T-helper 17 cell (primary cell): ENCODE data around the gene UBE2J1. TPM values are rescaled to one million over a fixed set of nuclear protein-coding genes. Genes with fewer than 3 reads are reported as not detected.

Experiments
- ATAC-seq: fragments of 150-1000 bp; cut with Tn5 transposase; 2 replicates; pipeline ENCODE4 v1.10.0; 2021; ENCODE audit warnings: mild to moderate bottlenecking, moderate library complexity
- DNase-seq, 3 donors: peaks; one replicate each; pipeline versions ENCODE4 v3.0.0 to v3.0.0-alpha.2; 2020 to 2021
- H3K9me3 ChIP-seq: one replicate; pipeline ENCODE4 v1.7.0; 2013; ENCODE audit warnings: low read length, mild to moderate bottlenecking; ENCODE audit not compliant: control insufficient read depth, poor library complexity, severe bottlenecking
- H3K27ac Mint-ChIP-seq: one replicate; pipeline ENCODE4 v1.8.0; 2022; ENCODE audit warnings: mild to moderate bottlenecking, moderate library complexity, mixed read lengths
- H3K27me3 Mint-ChIP-seq: one replicate; pipeline ENCODE4 v1.8.0; 2022; ENCODE audit warnings: mixed read lengths
- H3K36me3 Mint-ChIP-seq: one replicate; pipeline ENCODE4 v1.8.0; 2022; ENCODE audit warnings: low read depth, mixed read lengths
- H3K4me1 Mint-ChIP-seq: one replicate; pipeline ENCODE4 v1.8.0; 2022; ENCODE audit warnings: mild to moderate bottlenecking, mixed read lengths
- H3K4me3 Mint-ChIP-seq: one replicate; pipeline ENCODE4 v1.8.0; 2022; ENCODE audit warnings: mild to moderate bottlenecking, moderate library complexity, mixed read lengths
- total RNA-seq, 4 donors: library from RNA in 2 of 4; stranded (reverse) in 2 of 4; gene quantifications; one replicate each; pipeline ENCODE4 v1.2.3 and lab custom pipeline; 2022 to 2026

UBE2J1 gene
- total RNA-seq, 2 donors from 2014 or later: 32.1 to 35.2 TPM

DNA sequence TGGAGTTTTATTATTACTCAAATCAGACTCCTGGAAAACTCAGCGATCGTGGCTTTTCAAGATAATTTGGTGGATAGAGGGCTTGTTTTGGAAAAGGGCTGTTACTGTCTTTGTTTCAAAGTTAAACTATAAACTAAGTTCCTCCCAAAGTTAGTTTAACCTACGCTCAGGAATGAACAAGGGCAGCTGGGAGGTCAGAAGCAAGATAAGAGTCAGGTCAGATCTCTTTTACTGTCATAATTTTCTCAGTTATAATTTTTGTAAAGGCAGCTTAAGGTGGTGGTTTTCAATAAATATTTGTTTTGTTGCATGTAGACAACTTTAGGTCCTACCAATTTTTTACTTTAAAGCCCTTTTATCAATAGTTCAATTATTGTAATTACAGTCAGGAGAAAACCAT is 28.2 kb downstream of the UBE2J1 start:
- no peaks in the 10 kb centered on the region for H3K9me3 ChIP-seq
- peaks cover 11% of the 10 kb centered on the region for H3K36me3 Mint-ChIP-seq
- no peak overlapping the region for H3K27ac Mint-ChIP-seq
- ATAC-seq (no peak), DNase-seq (no peak)
- peaks cover 7% of the 10 kb centered on the region for H3K4me1 Mint-ChIP-seq
- H3K27me3 Mint-ChIP-seq: no peaks in the 10 kb centered on the region
- no peak overlapping the region for H3K4me3 Mint-ChIP-seq

DNA sequence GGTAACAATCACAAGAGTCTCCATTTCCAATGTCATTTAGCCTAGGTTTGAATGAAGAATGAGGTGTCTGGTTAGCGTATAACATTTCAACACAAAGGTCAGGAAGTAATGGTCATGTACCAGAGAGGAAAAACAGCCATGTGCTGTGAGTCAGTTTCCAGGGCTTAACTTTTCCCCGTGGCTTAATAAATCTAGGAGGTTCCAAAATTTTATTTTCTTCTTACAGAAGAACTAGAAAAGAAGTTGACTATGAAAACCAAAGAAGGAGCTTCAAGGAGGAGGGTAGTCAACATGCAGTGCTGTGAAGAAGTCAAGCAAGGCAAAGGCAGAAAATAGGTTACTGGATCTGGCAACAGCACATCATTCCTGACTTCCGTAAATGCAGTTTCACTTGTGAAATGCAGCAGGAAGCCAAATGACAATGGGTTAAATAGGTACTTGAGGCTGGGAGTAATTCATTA is 29.0 kb downstream of the UBE2J1 start:
- peaks cover 9% of the 10 kb centered on the region for H3K36me3 Mint-ChIP-seq
- no peak for ATAC-seq
- H3K4me3 Mint-ChIP-seq: no peak overlapping the region
- no peak overlapping the region for H3K27ac Mint-ChIP-seq
- H3K9me3 ChIP-seq: no peaks in the 10 kb centered on the region
- DNase-seq: no peak
- H3K4me1 Mint-ChIP-seq: peaks cover 6% of the 10 kb centered on the region
- H3K27me3 Mint-ChIP-seq: no peaks in the 10 kb centered on the region

DNA sequence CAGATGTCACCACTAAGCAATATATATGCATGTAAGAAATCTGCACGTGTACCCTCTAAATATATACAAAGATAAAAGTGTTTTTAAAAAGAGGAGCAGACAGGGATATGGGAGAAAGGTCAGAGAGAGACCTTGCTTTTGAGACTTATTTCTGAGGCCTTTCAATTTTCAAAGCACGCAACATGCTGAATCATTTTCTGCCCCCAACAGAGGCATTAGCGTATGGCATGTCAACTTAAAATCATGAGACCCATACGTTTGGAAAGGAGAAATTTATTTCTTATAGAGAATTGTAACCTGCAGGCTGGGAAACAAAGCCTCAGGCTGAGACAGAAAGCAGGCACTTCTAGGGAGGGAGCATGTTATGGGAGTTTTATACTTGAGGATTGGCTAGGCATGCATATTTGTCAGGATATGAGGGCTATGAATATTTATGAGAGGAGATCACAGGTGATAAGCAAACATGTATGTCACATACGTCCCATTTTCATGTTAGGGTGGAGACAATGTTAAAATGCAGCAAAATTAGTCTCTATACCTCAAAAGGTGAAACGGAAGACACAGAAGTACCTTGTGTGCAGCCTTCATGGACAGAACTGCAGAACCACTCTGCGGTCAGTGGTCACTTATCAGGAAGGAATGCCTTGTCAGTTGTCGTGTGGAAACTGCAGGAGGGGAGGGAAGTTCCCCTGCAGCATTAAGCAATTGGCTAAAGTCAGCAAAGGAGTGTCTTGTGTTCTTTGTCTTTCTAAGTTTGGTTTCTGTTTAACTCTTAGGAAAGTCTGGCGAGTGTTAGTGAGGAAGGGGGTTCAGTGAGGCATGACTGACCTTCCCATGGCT is 31.2 kb downstream of the UBE2J1 start:
- no peaks in the 10 kb centered on the region for H3K9me3 ChIP-seq
- Mint-ChIP-seq H3K36me3 (peaks cover 12% of the 10 kb centered on the region), H3K4me3 (no peak overlapping the region), H3K27ac (peak overlapping the region; percentile 22), H3K4me1 (peaks cover 6% of the 10 kb centered on the region), H3K27me3 (no peaks in the 10 kb centered on the region)
- ATAC-seq (no peak), DNase-seq (no peak)

DNA sequence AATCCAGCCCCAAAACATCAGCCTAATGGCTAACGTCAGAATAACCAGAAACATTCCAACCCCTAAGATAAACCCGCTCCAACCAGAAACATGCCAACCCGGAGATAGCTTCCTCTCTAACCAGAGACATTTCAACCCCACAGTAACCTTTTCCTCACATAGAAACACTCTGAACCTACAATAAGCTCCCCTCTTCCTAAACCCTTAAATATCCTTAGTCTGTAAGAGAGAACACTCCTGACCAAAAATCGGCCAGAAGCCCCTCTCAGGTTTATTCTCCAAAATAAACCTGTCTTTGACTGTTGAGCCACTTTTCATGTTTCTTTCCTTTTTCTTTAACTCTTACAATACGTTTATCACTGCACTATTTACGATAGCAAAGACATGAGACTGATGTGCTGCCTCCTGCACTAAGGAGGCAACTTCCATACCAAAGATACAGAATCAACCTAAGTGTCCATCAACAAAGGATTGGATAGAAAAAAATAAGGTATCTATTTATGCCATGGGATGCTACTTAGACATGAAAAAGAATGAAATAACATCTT is 32.4 kb downstream of the UBE2J1 start:
- no peaks in the 10 kb centered on the region for H3K27me3 Mint-ChIP-seq
- H3K4me1 Mint-ChIP-seq: peaks cover 2% of the 10 kb centered on the region
- no peak overlapping the region for H3K4me3 Mint-ChIP-seq
- H3K36me3 Mint-ChIP-seq: peaks cover 10% of the 10 kb centered on the region
- no peak overlapping the region for H3K27ac Mint-ChIP-seq
- DNase-seq (no peak), ATAC-seq (no peak)
- no peaks in the 10 kb centered on the region for H3K9me3 ChIP-seq

DNA sequence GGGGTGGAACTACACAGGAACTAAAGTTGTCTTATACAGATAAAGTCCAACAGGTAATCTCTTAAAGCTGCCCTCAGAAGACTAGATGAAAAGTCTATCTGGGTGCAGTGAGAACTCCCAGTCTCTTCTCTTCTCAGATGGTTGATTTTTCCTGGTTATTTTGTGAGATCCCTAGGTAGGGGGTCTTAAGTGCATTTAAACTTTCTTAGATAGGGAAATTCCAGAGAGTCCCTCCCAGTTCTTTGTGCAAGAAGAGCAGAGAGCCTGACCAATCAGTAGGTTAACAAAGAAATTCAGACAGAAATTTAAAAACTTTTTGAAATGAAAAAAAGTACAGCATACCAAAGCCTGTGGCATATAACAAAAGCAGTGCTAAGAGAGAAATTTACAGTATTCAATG is 35.5 kb downstream of the UBE2J1 start:
- no peak for DNase-seq
- Mint-ChIP-seq H3K27ac (no peak overlapping the region), H3K4me3 (no peak overlapping the region), H3K36me3 (peaks cover 4% of the 10 kb centered on the region), H3K4me1 (peaks cover 5% of the 10 kb centered on the region), H3K27me3 (no peaks in the 10 kb centered on the region)
- no peak for ATAC-seq
- H3K9me3 ChIP-seq: no peaks in the 10 kb centered on the region

DNA sequence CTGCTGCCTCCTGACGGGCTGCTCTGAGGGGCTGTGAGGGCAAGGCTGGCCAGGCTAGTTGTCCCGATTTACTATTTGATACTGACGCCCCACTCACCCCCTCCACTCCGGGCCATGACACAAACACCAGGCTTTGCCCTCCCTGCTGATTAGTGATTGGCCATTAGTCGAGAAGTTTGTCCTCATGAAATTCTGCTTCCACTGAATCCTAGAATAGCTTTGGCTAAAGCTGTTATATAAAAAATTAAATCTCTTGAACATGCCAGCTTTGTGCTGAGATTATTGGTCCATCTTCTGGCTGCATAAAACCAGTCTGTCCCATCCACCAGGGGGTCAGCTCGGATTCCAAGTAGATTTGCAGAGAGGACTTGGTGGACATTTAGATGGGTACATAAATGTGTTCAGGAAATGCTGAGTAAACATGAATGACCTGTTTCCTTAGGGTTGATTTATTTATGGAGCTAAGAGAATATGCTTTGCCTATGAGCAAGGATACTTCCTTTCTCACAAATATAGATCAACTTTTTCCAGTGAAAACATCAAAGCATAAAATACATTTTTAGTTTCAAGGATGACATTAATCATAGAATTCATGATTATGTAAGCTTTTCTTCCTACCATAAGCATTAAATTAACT is 37.2 kb downstream of the UBE2J1 start, which contains the start of gene GABRR2:
Gene GABRR2 (minus strand): TSS at position 51 of the 637 bp plus-strand sequence. CDS start 134 bp downstream, outside the sequence.
- H3K9me3 ChIP-seq: no peaks in the 10 kb centered on the region
- H3K27ac Mint-ChIP-seq: no peak within 1 kb of the TSS
- peaks cover 4% of the 10 kb centered on the region for H3K36me3 Mint-ChIP-seq
- H3K27me3 Mint-ChIP-seq: peaks cover 5% of the 10 kb centered on the region
- no peak within 1 kb of the TSS for H3K4me3 Mint-ChIP-seq
- no peak for ATAC-seq
- peaks cover 9% of the 10 kb centered on the region for H3K4me1 Mint-ChIP-seq
- no peak for DNase-seq

DNA sequence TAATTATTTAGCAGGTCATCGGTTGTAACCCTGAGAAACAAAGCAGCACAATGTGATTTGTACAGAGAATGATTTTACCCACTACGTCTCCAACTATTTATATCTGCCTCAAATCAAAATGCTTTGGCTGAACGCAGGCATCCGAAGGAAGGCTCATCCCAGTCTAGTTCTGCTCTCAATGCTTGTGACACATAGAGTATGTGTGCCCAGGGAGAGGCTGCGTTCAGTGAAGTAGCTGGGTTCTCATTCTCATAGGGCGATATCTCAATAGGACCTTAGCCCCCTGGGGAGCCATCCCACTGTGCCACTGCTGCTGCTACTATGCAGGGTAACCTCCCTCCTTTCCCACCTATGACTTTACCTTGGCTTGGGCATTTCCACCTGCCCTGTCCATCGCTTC is 37.8 kb downstream of the UBE2J1 start:
- no peaks in the 10 kb centered on the region for H3K9me3 ChIP-seq
- peaks cover 4% of the 10 kb centered on the region for H3K36me3 Mint-ChIP-seq
- peaks cover 9% of the 10 kb centered on the region for H3K4me1 Mint-ChIP-seq
- DNase-seq: no peak
- no peak overlapping the region for H3K27ac Mint-ChIP-seq
- ATAC-seq: no peak
- peaks cover 5% of the 10 kb centered on the region for H3K27me3 Mint-ChIP-seq
- H3K4me3 Mint-ChIP-seq: no peak overlapping the region

DNA sequence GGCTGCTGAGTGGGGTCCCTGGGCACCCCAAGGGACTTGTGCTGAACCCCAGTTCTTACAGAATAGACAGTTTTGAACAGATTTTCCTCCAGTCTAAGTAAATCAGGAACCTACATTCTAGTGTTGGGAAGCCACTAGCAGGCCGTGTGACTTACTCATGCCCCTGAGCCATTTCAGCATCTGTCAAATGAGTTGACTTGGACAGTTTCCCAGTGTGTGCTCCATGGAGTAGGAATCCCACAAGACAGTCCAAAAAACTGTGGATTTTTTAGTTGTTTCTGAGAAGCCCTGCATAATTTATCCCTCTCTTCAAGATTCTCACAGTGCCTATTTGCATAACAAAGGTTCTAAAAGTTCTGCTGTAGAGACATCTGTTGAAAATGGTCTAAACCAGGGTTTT is 39.5 kb downstream of the UBE2J1 start:
- Mint-ChIP-seq H3K4me1 (peaks cover 10% of the 10 kb centered on the region), H3K36me3 (peaks cover under 1% of the 10 kb centered on the region), H3K27ac (no peak overlapping the region), H3K4me3 (no peak overlapping the region), H3K27me3 (peaks cover 5% of the 10 kb centered on the region)
- ATAC-seq (no peak), DNase-seq (no peak)
- H3K9me3 ChIP-seq: no peaks in the 10 kb centered on the region

DNA sequence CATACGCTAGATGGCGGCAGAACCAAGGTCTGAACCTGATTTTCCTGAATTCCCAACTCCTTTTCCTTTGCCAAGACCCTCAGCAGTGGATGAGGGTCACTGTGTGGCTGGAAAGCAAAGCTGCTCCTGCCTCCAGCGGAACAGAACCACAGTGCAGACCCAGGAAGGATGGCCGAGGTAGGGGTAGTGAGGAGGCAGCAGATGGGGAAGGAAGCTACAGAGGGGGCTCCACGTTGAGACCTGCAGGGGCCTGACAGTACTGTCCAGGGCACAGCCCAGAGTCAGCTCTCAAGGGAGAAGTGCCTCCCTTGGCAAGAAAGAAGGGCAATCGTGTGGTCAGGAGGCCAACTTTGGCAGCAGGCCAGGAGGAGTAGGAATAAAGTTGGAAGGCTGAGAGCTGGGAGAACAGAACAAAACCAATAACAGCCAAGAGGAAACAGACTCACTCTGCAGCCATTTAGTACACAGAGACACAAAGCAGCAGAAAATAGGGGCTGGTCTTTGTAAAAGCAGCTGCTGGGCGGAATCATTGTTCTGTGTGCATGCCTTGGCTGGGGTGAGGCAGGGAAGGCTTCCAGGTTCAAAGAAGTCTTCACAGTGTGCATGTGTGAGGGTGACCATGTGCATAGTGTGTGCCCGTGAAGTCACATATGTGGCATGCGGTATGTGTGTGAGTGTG is 40.5 kb downstream of the UBE2J1 start:
- Mint-ChIP-seq H3K27me3 (peaks cover 5% of the 10 kb centered on the region), H3K4me3 (no peak overlapping the region), H3K27ac (no peak overlapping the region), H3K4me1 (peaks cover 10% of the 10 kb centered on the region), H3K36me3 (no peaks in the 10 kb centered on the region)
- DNase-seq: no peak
- no peak for ATAC-seq
- no peaks in the 10 kb centered on the region for H3K9me3 ChIP-seq

DNA sequence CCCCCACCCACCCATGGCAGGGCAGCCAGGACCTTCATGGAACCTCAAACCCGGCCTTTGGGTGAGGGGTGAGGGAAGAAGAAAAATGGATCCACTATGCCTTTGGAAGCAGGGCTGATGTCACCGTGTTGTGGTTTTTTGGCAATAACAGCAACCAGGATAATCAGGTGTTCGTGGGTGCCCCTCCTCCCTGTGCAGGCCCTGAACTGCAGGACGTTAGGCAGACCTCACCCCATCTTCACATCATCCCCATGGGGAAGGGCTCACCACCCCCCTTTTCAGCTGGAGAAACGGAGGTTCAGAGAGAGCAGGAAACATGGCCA is 41.0 kb downstream of the UBE2J1 start:
- H3K9me3 ChIP-seq: no peaks in the 10 kb centered on the region
- DNase-seq (no peak), ATAC-seq (no peak)
- Mint-ChIP-seq H3K36me3 (no peaks in the 10 kb centered on the region), H3K27me3 (peaks cover 5% of the 10 kb centered on the region), H3K4me1 (peaks cover 12% of the 10 kb centered on the region), H3K27ac (no peak overlapping the region), H3K4me3 (no peak overlapping the region)

DNA sequence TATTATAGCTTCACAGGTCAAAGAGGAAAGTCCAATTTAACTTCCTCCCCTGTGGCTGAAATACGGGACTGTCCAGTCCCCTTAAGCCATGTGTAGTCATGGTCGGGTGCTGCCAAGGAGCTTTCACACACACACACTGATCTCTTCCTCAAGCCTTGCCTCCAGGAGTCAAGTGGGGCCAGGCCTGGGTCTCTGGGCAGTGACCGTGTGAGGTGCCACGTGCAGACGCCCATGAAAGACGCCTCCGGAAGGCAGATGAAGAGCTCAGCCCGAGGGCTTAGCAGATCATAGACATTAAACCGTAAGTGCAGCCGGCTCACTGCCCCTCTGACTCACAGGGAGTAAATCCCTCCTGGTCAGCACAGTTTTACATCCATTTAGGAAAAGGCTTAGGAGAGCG is 41.6 kb downstream of the UBE2J1 start:
- ATAC-seq: no peak
- Mint-ChIP-seq H3K27ac (no peak overlapping the region), H3K4me1 (peaks cover 12% of the 10 kb centered on the region), H3K4me3 (no peak overlapping the region), H3K27me3 (peaks cover 5% of the 10 kb centered on the region), H3K36me3 (no peaks in the 10 kb centered on the region)
- no peaks in the 10 kb centered on the region for H3K9me3 ChIP-seq
- no peak for DNase-seq

DNA sequence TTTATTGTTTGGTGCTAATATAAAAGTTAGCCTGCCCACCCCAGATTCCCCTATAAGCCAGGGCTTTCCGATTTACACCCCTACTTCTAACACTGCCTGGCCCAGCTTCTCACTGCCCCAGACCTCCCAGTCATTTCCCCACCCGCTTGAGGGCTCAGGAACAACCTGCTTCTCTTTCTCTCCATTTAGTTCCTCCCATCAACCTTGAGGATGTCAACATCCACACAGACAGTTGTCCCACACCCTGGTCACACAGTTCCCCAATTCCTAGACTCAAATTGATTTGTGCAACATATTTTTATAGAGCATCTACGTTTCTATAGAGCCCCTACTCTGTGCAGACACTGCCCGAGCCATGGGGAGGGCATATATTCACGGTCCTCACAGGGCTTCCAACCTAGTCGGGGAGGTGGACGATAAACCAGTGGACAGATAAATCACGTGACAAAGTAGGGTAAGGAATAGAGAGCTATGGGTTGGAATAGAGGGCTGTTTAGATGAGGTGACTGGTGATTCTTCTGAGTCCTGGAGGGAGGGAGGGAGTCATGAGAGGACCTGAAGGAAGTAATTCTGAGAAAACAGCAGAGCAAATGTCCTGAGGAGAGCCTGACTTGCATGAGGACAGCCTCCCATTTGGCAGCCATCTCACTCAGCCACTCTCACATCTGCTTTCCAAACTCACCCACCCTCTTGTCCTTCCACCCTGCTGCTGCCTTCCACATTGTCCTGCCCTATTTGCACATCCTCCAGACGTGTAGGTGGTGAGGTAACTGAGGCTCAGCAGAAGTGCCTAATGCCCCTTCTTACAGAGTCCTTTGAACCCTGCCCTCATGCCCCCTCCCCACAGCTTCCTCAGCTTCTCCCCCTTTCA is 43.8 kb downstream of the UBE2J1 start:
- no peaks in the 10 kb centered on the region for H3K9me3 ChIP-seq
- H3K4me1 Mint-ChIP-seq: peaks cover 12% of the 10 kb centered on the region
- H3K27ac Mint-ChIP-seq: no peak overlapping the region
- DNase-seq (no peak), ATAC-seq (no peak)
- H3K27me3 Mint-ChIP-seq: peaks cover 5% of the 10 kb centered on the region
- H3K36me3 Mint-ChIP-seq: no peaks in the 10 kb centered on the region
- no peak overlapping the region for H3K4me3 Mint-ChIP-seq
